C4-2B (cell line): ENCODE results near the gene NAT8.
"Not testable (repeated sequence)": the region's sequence is repeated elsewhere in the genome, so short reads cannot be mapped to it uniquely, and the experiment has no call there.

Source experiments
- CTCF ChIP-seq: fragments of 450-650 bp; conservative IDR thresholded peaks from 2 replicates; pipeline ENCODE4 v1.5.1; 2017; ENCODE audit warnings: mild to moderate bottlenecking
- ZFX ChIP-seq: fragments of 450-650 bp; IDR thresholded peaks from 2 replicates; pipeline ENCODE4 v1.6.1; 2017

DNA sequence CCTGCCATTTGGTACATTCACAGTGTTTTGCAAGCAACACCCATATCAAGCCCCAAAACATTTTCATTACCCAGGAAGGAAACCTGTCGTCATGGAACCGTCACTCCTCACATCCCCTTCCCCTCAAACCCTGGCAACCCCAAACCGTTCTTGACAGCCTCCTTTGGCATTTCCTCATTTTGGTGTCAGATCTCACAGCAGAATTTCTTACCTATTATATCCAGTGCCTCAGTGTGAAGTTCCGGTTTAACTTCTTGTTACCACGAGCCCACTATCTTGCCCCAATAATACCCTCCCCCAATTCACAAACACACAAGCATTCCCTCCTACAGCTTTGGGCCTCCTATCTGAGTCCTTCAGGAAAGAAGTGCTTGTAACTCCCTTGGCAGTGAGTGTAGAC, 16.0 kb downstream of the NAT8 start:
- not testable (repeated sequence) for TF ChIP-seq CTCF, ZFX
